MCF 10A (cell line): ENCODE measurements around the gene GNAT2. TPM values are rescaled to one million over a fixed set of nuclear protein-coding genes. Genes with fewer than 3 reads are reported as not detected.

ENCODE experiments used
- BruUV-seq: library from RNA; stranded (reverse); fragments of 400-500 nt; replicated peaks from 2 replicates; lab custom pipeline; 2021; lab: Mats Ljungman, UMichigan
- CTCF ChIA-PET: fragments of 300-600 bp; sonication (Branson Sonifier 250); formaldehyde crosslinking; extraction: SDS; loops from one replicate; lab custom pipeline; 2021; ENCODE audit warnings: antibody characterized with exemption, inconsistent platforms; lab: Yijun Ruan, JAX
- POLR2A ChIA-PET: fragments of 300-600, 350-650 bp; sonication (Branson Sonifier 250); formaldehyde crosslinking; extraction: SDS; loops from one replicate; lab custom pipeline; 2020; ENCODE audit warnings: antibody characterized with exemption, inconsistent platforms; lab: Yijun Ruan, JAX
- DNase-seq: peaks from one replicate; pipeline ENCODE4 v3.0.0-alpha.2; 2018; ENCODE audit not compliant: unreplicated experiment
- H3K27ac Mint-ChIP-seq: one replicate; pipeline ENCODE4 v1.8.0; 2022; ENCODE audit warnings: mild to moderate bottlenecking, low read depth, mixed read lengths; ENCODE audit not compliant: unreplicated experiment
- H3K27me3 Mint-ChIP-seq: one replicate; pipeline ENCODE4 v1.8.0; 2022; ENCODE audit warnings: mixed read lengths; ENCODE audit not compliant: insufficient read depth, unreplicated experiment
- H3K36me3 Mint-ChIP-seq: one replicate; pipeline ENCODE4 v1.8.0; 2022; ENCODE audit warnings: mild to moderate bottlenecking, moderate library complexity, mixed read lengths; ENCODE audit not compliant: insufficient read depth, unreplicated experiment
- H3K4me1 Mint-ChIP-seq: one replicate; pipeline ENCODE4 v1.8.0; 2022; ENCODE audit warnings: mixed read lengths; ENCODE audit not compliant: insufficient read depth, unreplicated experiment
- H3K4me3 Mint-ChIP-seq: one replicate; pipeline ENCODE4 v1.8.0; 2022; ENCODE audit warnings: mild to moderate bottlenecking, moderate library complexity, mixed read lengths; ENCODE audit not compliant: unreplicated experiment
- H3K9me3 Mint-ChIP-seq: one replicate; pipeline ENCODE4 v1.8.0; 2022; ENCODE audit warnings: mixed read lengths; ENCODE audit not compliant: unreplicated experiment
- intact Hi-C: fragments of 100-400 bp; cut with micrococcal nuclease; formaldehyde crosslinking; loops from 2 replicates; pipeline ENCODE4 v1.14.1; 2022
- total RNA-seq: library from RNA; stranded (reverse); gene quantifications from 2 replicates; pipeline ENCODE4 v1.2.3, GENCODE V29; 2022
- TF ChIP-seq, protein P1 (sequence below): fragments of 200-600 bp; IDR thresholded peaks from one replicate; pipeline ENCODE4 v1.8.0; 2022; ENCODE audit warnings: antibody characterized with exemption, mild to moderate bottlenecking; ENCODE audit not compliant: unreplicated experiment

GNAT2 gene
- total RNA-seq, 1 experiment from 2014 or later: not detected

- Mint-ChIP-seq H3K27me3 (no peaks in the 10 kb centered on the region), H3K4me3 (no peak overlapping the region), H3K9me3 (no peaks in the 10 kb centered on the region), H3K27ac (no peak overlapping the region), H3K36me3 (peaks cover 4% of the 10 kb centered on the region), H3K4me1 (peaks cover 8% of the 10 kb centered on the region)
- intact Hi-C loops: loop anchor here (1.0 kb wide), 1 partner anchor 94 kb away; no protein-coding TSS in a partner anchor
- TF ChIP-seq, protein P1, sequence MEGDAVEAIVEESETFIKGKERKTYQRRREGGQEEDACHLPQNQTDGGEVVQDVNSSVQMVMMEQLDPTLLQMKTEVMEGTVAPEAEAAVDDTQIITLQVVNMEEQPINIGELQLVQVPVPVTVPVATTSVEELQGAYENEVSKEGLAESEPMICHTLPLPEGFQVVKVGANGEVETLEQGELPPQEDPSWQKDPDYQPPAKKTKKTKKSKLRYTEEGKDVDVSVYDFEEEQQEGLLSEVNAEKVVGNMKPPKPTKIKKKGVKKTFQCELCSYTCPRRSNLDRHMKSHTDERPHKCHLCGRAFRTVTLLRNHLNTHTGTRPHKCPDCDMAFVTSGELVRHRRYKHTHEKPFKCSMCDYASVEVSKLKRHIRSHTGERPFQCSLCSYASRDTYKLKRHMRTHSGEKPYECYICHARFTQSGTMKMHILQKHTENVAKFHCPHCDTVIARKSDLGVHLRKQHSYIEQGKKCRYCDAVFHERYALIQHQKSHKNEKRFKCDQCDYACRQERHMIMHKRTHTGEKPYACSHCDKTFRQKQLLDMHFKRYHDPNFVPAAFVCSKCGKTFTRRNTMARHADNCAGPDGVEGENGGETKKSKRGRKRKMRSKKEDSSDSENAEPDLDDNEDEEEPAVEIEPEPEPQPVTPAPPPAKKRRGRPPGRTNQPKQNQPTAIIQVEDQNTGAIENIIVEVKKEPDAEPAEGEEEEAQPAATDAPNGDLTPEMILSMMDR: no peak
- POLR2A ChIA-PET: interaction anchor here (0.6 to 4.2 kb wide), 5 partner anchors 91 to 372 kb away, joined by 3 to 31 read pairs (median 7); partner anchors contain the start of genes AHCYL1 and GNAI3
- BruUV-seq: no TSS peak
- no peak for DNase-seq
- CTCF ChIA-PET: interaction anchor here (0.6 to 17.2 kb wide), 56 partner anchors 8 to 657 kb away, joined by 3 to 459 read pairs (median 6); partner anchors contain the start of genes AHCYL1, AMPD2, GNAI3 and GNAT2
These were observed 20.4 kb upstream of the GNAT2 start for GRCh38 chr1:109639841-109640184.

GRCh38 chr1:109639063-109639840, 19.8 kb upstream of the GNAT2 start:
- Mint-ChIP-seq H3K27ac (no peak overlapping the region), H3K9me3 (no peaks in the 10 kb centered on the region), H3K36me3 (peaks cover 4% of the 10 kb centered on the region), H3K27me3 (no peaks in the 10 kb centered on the region), H3K4me3 (no peak overlapping the region), H3K4me1 (peaks cover 8% of the 10 kb centered on the region)
- ChIA-PET CTCF (interaction anchor here (0.6 to 17.2 kb wide), 51 partner anchors 11 to 657 kb away, joined by 3 to 459 read pairs (median 5); partner anchors contain the start of genes AHCYL1, GNAI3 and GSTM4), POLR2A (interaction anchor here (0.7 to 4.2 kb wide), 3 partner anchors 90 to 347 kb away, joined by 3 to 31 read pairs (median 7); partner anchors contain the start of genes AHCYL1 and GNAI3)
- DNase-seq: no peak
- BruUV-seq: no TSS peak
- intact Hi-C loops: no loop called here
- TF ChIP-seq, protein P1: no peak

GRCh38 chr1:109637446-109637845, 18.0 kb upstream of the GNAT2 start:
- H3K4me1 Mint-ChIP-seq: peaks cover 8% of the 10 kb centered on the region
- H3K9me3 Mint-ChIP-seq: no peaks in the 10 kb centered on the region
- ChIA-PET CTCF (interaction anchor here (0.6 to 17.2 kb wide), 6 partner anchors 91 to 962 kb away, joined by 3 to 459 read pairs (median 18); partner anchors contain the start of gene AHCYL1), POLR2A (interaction anchor here (1.4 to 2.1 kb wide), 3 partner anchors 17 to 348 kb away, joined by 4 to 12 read pairs (median 5); partner anchors contain the start of genes AHCYL1 and GNAI3)
- TF ChIP-seq, protein P1: no peak
- H3K36me3 Mint-ChIP-seq: peaks cover 4% of the 10 kb centered on the region
- DNase-seq: no peak
- no peaks in the 10 kb centered on the region for H3K27me3 Mint-ChIP-seq
- no peak overlapping the region for H3K4me3 Mint-ChIP-seq
- H3K27ac Mint-ChIP-seq: no peak overlapping the region
- intact Hi-C loops: no loop called here
- BruUV-seq: no TSS peak
